ENCODE results near the gene DDX43. TPM values are rescaled to one million over a fixed set of nuclear protein-coding genes. Genes with fewer than 3 reads are reported as not detected.
"Not testable (repeated sequence)": the region's sequence is repeated elsewhere in the genome, so short reads cannot be mapped to it uniquely, and the experiment has no call there.

The DDX43 gene
- total RNA-seq, 2 experiments from 2014 or later = 0.16 to 0.31 TPM

- Mint-ChIP-seq H3K4me3 (peak overlapping the region; percentile 75), H3K27ac (no peak overlapping the region), H3K4me1 (ENCODE audit: low read depth) (peaks cover 14% of the 10 kb centered on the region), H3K36me3 (ENCODE audit: low read depth) (no peaks in the 10 kb centered on the region), H3K9me3 (no peaks in the 10 kb centered on the region), H3K27me3 (peaks cover 5% of the 10 kb centered on the region)
- ChIA-PET POLR2A (interaction anchor here (1.2 kb wide), 1 partner anchor 64 kb away, joined by 3 read pairs; the partner anchor contains the start of gene CGAS), CTCF (interaction anchor here (0.8 to 2.4 kb wide), 8 partner anchors 11 to 265 kb away, joined by 3 to 11 read pairs (median 5); no protein-coding TSS in a partner anchor)
- intact Hi-C loops (cut with micrococcal nuclease) = no loop called here
- TF ChIP-seq CTCF (IDR thresholded peaks at IDR 0.05) = no peak
- no peak for ATAC-seq
- DNase-seq = no peak
Measured at GRCh38 chr6:73388433-73388799, 6.2 kb upstream of the DDX43 start.

GRCh38 chr6:73388800-73389512, 5.7 kb upstream of the DDX43 start:
- peak; percentile 76 for DNase-seq
- POLR2A ChIA-PET = interaction anchor here (0.7 to 1.2 kb wide), 2 partner anchors 63 to 432 kb away, joined by 3 read pairs; partner anchors contain the start of gene CGAS
- peak; percentile 51 for TF ChIP-seq CTCF (IDR thresholded peaks at IDR 0.05)
- no peaks in the 10 kb centered on the region for H3K36me3 Mint-ChIP-seq (ENCODE audit: low read depth)
- CTCF ChIA-PET = interaction anchor here (0.7 to 2.4 kb wide), 13 partner anchors 12 to 264 kb away, joined by 3 to 11 read pairs (median 3); no protein-coding TSS in a partner anchor
- no peaks in the 10 kb centered on the region for H3K9me3 Mint-ChIP-seq
- H3K27ac Mint-ChIP-seq = peak overlapping the region; percentile 57
- intact Hi-C loops (cut with micrococcal nuclease) = no loop called here
- H3K27me3 Mint-ChIP-seq = peaks cover 5% of the 10 kb centered on the region
- H3K4me3 Mint-ChIP-seq = peak overlapping the region; percentile 75
- ATAC-seq = peak; percentile 90
- peaks cover 14% of the 10 kb centered on the region for H3K4me1 Mint-ChIP-seq (ENCODE audit: low read depth)

- ChIA-PET POLR2A (interaction anchor here (0.6 kb wide), 1 partner anchor 107 kb away, joined by 3 read pairs; no protein-coding TSS in a partner anchor), CTCF (interaction anchor here (1.1 to 2.4 kb wide), 2 partner anchors 60 to 64 kb away, joined by 3 to 11 read pairs; no protein-coding TSS in a partner anchor)
- DNase-seq = no peak
- no peaks in the 10 kb centered on the region for H3K9me3 Mint-ChIP-seq
- H3K4me3 Mint-ChIP-seq = no peak overlapping the region
- no peak overlapping the region for H3K27ac Mint-ChIP-seq
- TF ChIP-seq CTCF (IDR thresholded peaks at IDR 0.05) = no peak
- H3K4me1 Mint-ChIP-seq (ENCODE audit: low read depth) = peaks cover 14% of the 10 kb centered on the region
- ATAC-seq = no peak
- intact Hi-C loops (cut with micrococcal nuclease) = no loop called here
- H3K36me3 Mint-ChIP-seq (ENCODE audit: low read depth) = no peaks in the 10 kb centered on the region
- H3K27me3 Mint-ChIP-seq = peaks cover 5% of the 10 kb centered on the region
Measured at GRCh38 chr6:73389854-73390253, 4.8 kb upstream of the DDX43 start.

GRCh38 chr6:73391675-73392074, 3.0 kb upstream of the DDX43 start:
- H3K4me1 Mint-ChIP-seq (ENCODE audit: low read depth) = peaks cover 14% of the 10 kb centered on the region
- ATAC-seq (peak; percentile 25), DNase-seq (no peak)
- intact Hi-C loops (cut with micrococcal nuclease) = no loop called here
- no peak overlapping the region for H3K4me3 Mint-ChIP-seq
- ChIA-PET POLR2A (interaction anchor here (0.6 kb wide), 1 partner anchor 16 kb away, joined by 3 read pairs; no protein-coding TSS in a partner anchor), CTCF (no interaction called here)
- no peak for TF ChIP-seq CTCF (IDR thresholded peaks at IDR 0.05)
- no peaks in the 10 kb centered on the region for H3K9me3 Mint-ChIP-seq
- no peaks in the 10 kb centered on the region for H3K36me3 Mint-ChIP-seq (ENCODE audit: low read depth)
- peaks cover 5% of the 10 kb centered on the region for H3K27me3 Mint-ChIP-seq
- peak overlapping the region; percentile 49 for H3K27ac Mint-ChIP-seq

GRCh38 chr6:73392188-73392587, 2.4 kb upstream of the DDX43 start:
- H3K4me1 Mint-ChIP-seq (ENCODE audit: low read depth) = peaks cover 14% of the 10 kb centered on the region
- H3K36me3 Mint-ChIP-seq (ENCODE audit: low read depth); H3K4me3 Mint-ChIP-seq; H3K27ac Mint-ChIP-seq; H3K9me3 Mint-ChIP-seq; POLR2A ChIA-PET; ATAC-seq; intact Hi-C loops (cut with micrococcal nuclease); H3K27me3 Mint-ChIP-seq; CTCF ChIA-PET; DNase-seq: not testable (repeated sequence)
